ENCODE data around the gene SSC5D. TPM values are rescaled to one million over a fixed set of nuclear protein-coding genes. Genes with fewer than 3 reads are reported as not detected.

SSC5D gene
- total and polyA plus RNA-seq, 9 of the 15 experiments (the other 6 are each of a cell fraction or from before 2014, with no cell fraction given) = 0.04 to 0.71 (median 0.14) TPM; not detected in 2

DNA sequence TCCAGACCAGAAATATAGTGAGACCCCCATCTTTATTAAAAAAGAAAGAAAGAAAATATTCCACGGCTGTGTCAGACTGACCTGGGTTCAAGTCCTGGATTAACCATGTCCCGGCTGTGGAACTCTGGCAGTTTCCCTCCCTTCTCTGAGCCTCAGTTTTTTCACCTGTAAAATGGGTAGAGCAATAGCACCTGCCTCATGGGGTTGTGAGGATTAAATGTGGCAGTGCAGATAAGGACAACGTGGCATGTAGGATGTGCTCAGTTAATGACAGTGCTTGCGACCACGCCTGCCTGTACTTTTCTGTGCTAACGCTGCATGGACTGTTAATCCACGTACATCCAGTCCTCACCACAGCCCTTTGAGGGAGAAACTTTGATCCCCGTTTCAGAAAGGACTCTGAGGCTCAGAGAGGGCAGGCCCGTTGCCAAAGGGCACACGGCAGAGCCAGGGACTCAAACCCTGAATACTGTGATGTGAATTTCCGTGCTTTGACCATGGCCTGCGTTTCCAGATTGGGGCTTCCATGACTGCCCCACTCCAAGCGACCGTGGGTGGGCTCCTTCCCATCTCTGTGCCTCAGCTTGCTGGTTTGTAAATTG is 32.6 kb downstream of the SSC5D start:
- no peak overlapping the region for H3K4me3 ChIP-seq
- intact Hi-C loops (cut with micrococcal nuclease) = no loop called here
- H3K9ac ChIP-seq (ENCODE audit: insufficient read depth in 1 of 2, low read depth in 2 of 2, low read length in 2 of 2) = peak overlapping the region in 1 of 2 experiments; percentile 70; a peak in 1 of 4 replicates
- ATAC-seq = no peak
- POLR2A ChIA-PET = interaction anchor here (0.9 kb wide), 1 partner anchor 107 kb away, joined by 4 read pairs; no protein-coding TSS in a partner anchor
- H3K27me3 ChIP-seq (ENCODE audit: control insufficient read depth in 2 of 2, insufficient read depth in 2 of 2, low read length in 2 of 2) = no peaks in the 10 kb centered on the region; a peak in 1 of 5 replicates
- H3K79me2 ChIP-seq (ENCODE audit: control insufficient read depth, insufficient read depth, low read length) = no peaks in the 10 kb centered on the region
- BruUV-seq (replicated peaks) = no TSS peak
- H3K4me1 ChIP-seq (replicated peaks in 1 of 2; ENCODE audit: control insufficient read depth in 2 of 2, insufficient read depth in 2 of 2, low read length in 2 of 2) = peaks cover 3 to 26% of the 10 kb centered on the region in 2 experiments; a peak in 4 of 5 replicates
- H3K4me2 ChIP-seq (ENCODE audit: insufficient read depth, low read length) = no peak overlapping the region
- no peak overlapping the region for H2AFZ ChIP-seq (ENCODE audit: low read depth, low read length)
- CTCF ChIA-PET (ENCODE audit: low intra/inter-chr PET ratio) = no interaction called here
- H3K36me3 ChIP-seq (ENCODE audit: control insufficient read depth, insufficient read depth, low read length) = no peaks in the 10 kb centered on the region
- in situ Hi-C loops (cut with MboI) = no loop called here
- no peaks in the 10 kb centered on the region; the same call in 1 of the 2 replicates for H3K9me3 ChIP-seq (replicated peaks; ENCODE audit: control insufficient read depth, insufficient read depth, low read depth, low read length)
- H4K20me1 ChIP-seq (replicated peaks; ENCODE audit: control insufficient read depth, insufficient read depth, low read length) = no peaks in the 10 kb centered on the region
- WGBS (ENCODE audit: insufficient coverage, low coverage, missing lambda C conversion rate) = 24% methylated on average over 14 of the region's 14 CpGs
- DNase-seq (ENCODE audit: extremely low read depth in 1 of 4, low spot score in 3 of 4) = peak in 1 of 4 experiments; percentile 31
- no peaks in the 10 kb centered on the region for H3K9me1 ChIP-seq (ENCODE audit: control insufficient read depth, insufficient read depth, low read length)
- FAIRE-seq = peak; percentile 67
- no peak overlapping the region for H3K27ac ChIP-seq (ENCODE audit: extremely low read depth, low read depth, low read length)
- TF ChIP-seq COPS2 (conservative IDR thresholded peaks at IDR 0.05) (no peak), ADNP (tag; IDR thresholded peaks at IDR 0.05) (peak; percentile 91), BCOR (IDR thresholded peaks at IDR 0.05) (peak; percentile 95), HDAC2 (IDR thresholded peaks at IDR 0.05) (0 out of 2 replicates have a peak, but pooled peaks have one; percentile 49), NCOR1 (IDR thresholded peaks at IDR 0.05) (peak; percentile 40), TAL1 (IDR thresholded peaks at IDR 0.05) (peak; percentile 36; the same call in 1 of the 2 replicates), TCF3 (CRISPR knock-in tag; IDR thresholded peaks at IDR 0.05) (peak; percentile 51; the same call in 1 of the 2 replicates), ARID1B (IDR thresholded peaks at IDR 0.05) (peak; percentile 41), HDGF (IDR thresholded peaks at IDR 0.05) (0 out of 2 replicates have a peak, but pooled peaks have one; percentile 23), ARID2 (IDR thresholded peaks at IDR 0.05) (no peak), RCOR1 (IDR thresholded peaks at IDR 0.05; ENCODE audit: borderline replicate concordance in 1 of 2, low read depth in 2 of 2, low read length in 2 of 2) (0 out of 4 replicates have a peak, but pooled peaks of 1 of the 2 experiments have one; percentile 37), CHD4 (IDR thresholded peaks at IDR 0.05; ENCODE audit: insufficient read depth, insufficient replicate concordance, low read depth, low read length, poor library complexity, severe bottlenecking) (peak; percentile 55), SMARCA5 (IDR thresholded peaks at IDR 0.05) (peak; percentile 93; the same call in 1 of the 2 replicates), KDM1A (IDR thresholded peaks at IDR 0.05) (peak; percentile 76 to 90), CBX3 (IDR thresholded peaks at IDR 0.05; ENCODE audit: borderline replicate concordance in 1 of 2, low read length in 2 of 2) (peak in 1 of 2 experiments; percentile 34; a peak in 1 of 3 replicates), CBFA2T2 (conservative IDR thresholded peaks at IDR 0.05) (peak; percentile 58), RBM25 (IDR thresholded peaks at IDR 0.05; ENCODE audit: low read depth, low read length, severe bottlenecking) (peak; percentile 94), TEAD4 (IDR thresholded peaks at IDR 0.05; ENCODE audit: low read length) (peak; percentile 42; the same call in 1 of the 2 replicates), TEAD4 (CRISPR knock-in tag; IDR thresholded peaks at IDR 0.05; ENCODE audit: borderline replicate concordance) (no peak), CBFA2T3 (IDR thresholded peaks at IDR 0.05) (peak; percentile 79)
- TF ChIP-seq, protein P1, sequence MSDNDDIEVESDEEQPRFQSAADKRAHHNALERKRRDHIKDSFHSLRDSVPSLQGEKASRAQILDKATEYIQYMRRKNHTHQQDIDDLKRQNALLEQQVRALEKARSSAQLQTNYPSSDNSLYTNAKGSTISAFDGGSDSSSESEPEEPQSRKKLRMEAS (CRISPR knock-in tag; IDR thresholded peaks at IDR 0.05) = peak; percentile 64
- TF ChIP-seq, protein P2, sequence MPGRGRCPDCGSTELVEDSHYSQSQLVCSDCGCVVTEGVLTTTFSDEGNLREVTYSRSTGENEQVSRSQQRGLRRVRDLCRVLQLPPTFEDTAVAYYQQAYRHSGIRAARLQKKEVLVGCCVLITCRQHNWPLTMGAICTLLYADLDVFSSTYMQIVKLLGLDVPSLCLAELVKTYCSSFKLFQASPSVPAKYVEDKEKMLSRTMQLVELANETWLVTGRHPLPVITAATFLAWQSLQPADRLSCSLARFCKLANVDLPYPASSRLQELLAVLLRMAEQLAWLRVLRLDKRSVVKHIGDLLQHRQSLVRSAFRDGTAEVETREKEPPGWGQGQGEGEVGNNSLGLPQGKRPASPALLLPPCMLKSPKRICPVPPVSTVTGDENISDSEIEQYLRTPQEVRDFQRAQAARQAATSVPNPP (IDR thresholded peaks at IDR 0.05; ENCODE audit: borderline replicate concordance, insufficient read depth, insufficient read length) = no peak
- TF ChIP-seq, protein P3, sequence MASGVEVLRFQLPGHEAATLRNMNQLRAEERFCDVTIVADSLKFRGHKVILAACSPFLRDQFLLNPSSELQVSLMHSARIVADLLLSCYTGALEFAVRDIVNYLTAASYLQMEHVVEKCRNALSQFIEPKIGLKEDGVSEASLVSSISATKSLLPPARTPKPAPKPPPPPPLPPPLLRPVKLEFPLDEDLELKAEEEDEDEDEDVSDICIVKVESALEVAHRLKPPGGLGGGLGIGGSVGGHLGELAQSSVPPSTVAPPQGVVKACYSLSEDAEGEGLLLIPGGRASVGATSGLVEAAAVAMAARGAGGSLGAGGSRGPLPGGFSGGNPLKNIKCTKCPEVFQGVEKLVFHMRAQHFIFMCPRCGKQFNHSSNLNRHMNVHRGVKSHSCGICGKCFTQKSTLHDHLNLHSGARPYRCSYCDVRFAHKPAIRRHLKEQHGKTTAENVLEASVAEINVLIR (CRISPR knock-in tag; IDR thresholded peaks at IDR 0.05) = no peak
